Transverse colon (tissue), 4 donors: ENCODE data around the gene MTARC2. TPM values are rescaled to one million over a fixed set of nuclear protein-coding genes. Genes with fewer than 3 reads are reported as not detected.
A peak's percentile ranks its signal among the peaks of the same experiment; 100 is the strongest.

Experiments
- DNase-seq: peaks from one replicate; pipeline ENCODE4 v3.0.0-alpha.2; 2019
- H3K27ac ChIP-seq, 4 donors: fragments of 200-600 bp; sonication (generic); 2 replicates each; pipeline ENCODE4 v1.5.1; 2016 to 2018; ENCODE audit warnings: inconsistent platforms in 4 of 4
- H3K27me3 ChIP-seq: fragments of 200-600 bp; sonication (generic); 2 replicates; pipeline ENCODE4 v1.5.1; 2017; ENCODE audit warnings: inconsistent platforms
- H3K36me3 ChIP-seq, 4 donors: fragments of 200-600 bp; sonication (generic); 2 replicates each; pipeline ENCODE4 v1.5.1; 2017 to 2019; ENCODE audit warnings: inconsistent platforms in 4 of 4
- H3K4me1 ChIP-seq, 4 donors: fragments of 200-600 bp; sonication (generic); 2 replicates each; pipeline ENCODE4 v1.5.1; 2017 to 2020; ENCODE audit warnings: inconsistent platforms in 4 of 4
- H3K4me3 ChIP-seq, 4 donors: fragments of 200-600 bp; sonication (generic); 1 replicate in 1 of 4; 2 replicates in 3 of 4; pipeline versions ENCODE4 v1.5.1 to v1.6.1; 2017 to 2019; ENCODE audit warnings: inconsistent platforms in 4 of 4
- H3K9me3 ChIP-seq, 2 donors: fragments of 200-600 bp; sonication (generic); 2 replicates each; pipeline ENCODE4 v1.5.1; 2017 to 2019; ENCODE audit warnings: inconsistent platforms in 2 of 2
- EP300 ChIP-seq: sonication (generic); formaldehyde crosslinking; IDR thresholded peaks from one replicate; pipeline ENCODE4 v1.6.1; 2017; ENCODE audit warnings: antibody characterized with exemption, low read depth
- POLR2A ChIP-seq: fragments of 450-650 bp; IDR thresholded peaks from one replicate; pipeline ENCODE4 v1.6.1; 2016; ENCODE audit warnings: antibody characterized with exemption, mild to moderate bottlenecking, moderate library complexity
- POLR2AphosphoS5 ChIP-seq, 3 donors: sonication (generic); formaldehyde crosslinking; IDR thresholded peaks; one replicate each; pipeline ENCODE4 v1.6.1; 2016; ENCODE audit warnings: antibody characterized with exemption in 3 of 3
- WGBS, 2 donors: methylation state at CpG; one replicate each; pipeline ENCODE4 v1.1.5; 2018; ENCODE audit warnings: low coverage in 1 of 2; 5-methylcytosine and 5-hydroxymethylcytosine counted together
- in situ Hi-C, 4 donors: fragments of 200-750 bp; cut with MboI; loops; one replicate each; pipeline versions ENCODE4 v1.15.0 to v1.15.1; 2017; ENCODE audit warnings: low sequenced_read_pairs in 3 of 4, low pct_ligation_motif_present in 1 of 4, low pct_unique_long_range_greater_than_20kb in 1 of 4
- intact Hi-C: fragments of 100-400 bp; cut with DNase I; formaldehyde crosslinking; loops from one replicate; pipeline ENCODE4 v1.15.1; 2023; ENCODE audit warnings: low total_unique reads
- total RNA-seq, 4 donors: library from RNA; depleted of rRNA; stranded (reverse); fragments of >200 nt; gene quantifications; one replicate each; pipeline ENCODE4 v1.1.0, GENCODE V29; 2016
- TF ChIP-seq, protein P1 (sequence below), 5 experiments: fragments of 200-600 bp in 3 of 5; fragments of 450-650 bp in 2 of 5; sonication (generic) in 3 of 5; IDR thresholded peaks; 1 replicate in 2 of 5; 2 replicates in 3 of 5; pipeline ENCODE4 v1.5.1; 2016 to 2017; ENCODE audit warnings: antibody characterized with exemption in 5 of 5, inconsistent platforms in 3 of 5, mild to moderate bottlenecking in 2 of 5, moderate library complexity in 1 of 5

The MTARC2 gene
- total RNA-seq, 4 donors from 2014 or later, result 28.4 to 199 (median 41.7) TPM

DNA sequence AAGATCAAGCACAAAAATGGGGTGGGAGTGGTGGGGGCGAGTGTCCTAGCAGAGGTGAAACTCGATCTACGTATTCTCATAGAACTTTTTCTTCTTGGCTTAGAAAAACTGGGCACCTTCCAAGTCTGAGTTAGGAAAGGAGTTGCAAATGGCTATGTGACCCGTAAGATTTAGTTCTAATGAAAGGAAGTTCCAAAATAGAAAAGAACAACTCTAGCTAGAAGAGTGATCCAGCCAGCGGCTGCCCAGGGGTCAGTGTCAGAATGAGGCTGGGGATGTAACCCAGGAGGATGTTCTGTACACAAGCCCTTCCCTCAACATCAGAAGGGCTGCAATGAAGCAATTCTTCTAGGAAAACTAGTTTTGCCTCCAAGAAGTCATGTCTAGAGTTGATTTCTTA is 43.8 kb downstream of the MTARC2 start:
- Histone ChIP-seq H3K27ac (peak overlapping the region; percentile 45 to 58 (median 51)), H3K4me3 (no peak overlapping the region), H3K27me3 (no peaks in the 10 kb centered on the region), H3K36me3 (no peaks in the 10 kb centered on the region), H3K9me3 (no peaks in the 10 kb centered on the region), H3K4me1 (peaks cover 7 to 56% (median 27%) of the 10 kb centered on the region in 4 donors)
- no peak for DNase-seq
- TF ChIP-seq, protein P1, sequence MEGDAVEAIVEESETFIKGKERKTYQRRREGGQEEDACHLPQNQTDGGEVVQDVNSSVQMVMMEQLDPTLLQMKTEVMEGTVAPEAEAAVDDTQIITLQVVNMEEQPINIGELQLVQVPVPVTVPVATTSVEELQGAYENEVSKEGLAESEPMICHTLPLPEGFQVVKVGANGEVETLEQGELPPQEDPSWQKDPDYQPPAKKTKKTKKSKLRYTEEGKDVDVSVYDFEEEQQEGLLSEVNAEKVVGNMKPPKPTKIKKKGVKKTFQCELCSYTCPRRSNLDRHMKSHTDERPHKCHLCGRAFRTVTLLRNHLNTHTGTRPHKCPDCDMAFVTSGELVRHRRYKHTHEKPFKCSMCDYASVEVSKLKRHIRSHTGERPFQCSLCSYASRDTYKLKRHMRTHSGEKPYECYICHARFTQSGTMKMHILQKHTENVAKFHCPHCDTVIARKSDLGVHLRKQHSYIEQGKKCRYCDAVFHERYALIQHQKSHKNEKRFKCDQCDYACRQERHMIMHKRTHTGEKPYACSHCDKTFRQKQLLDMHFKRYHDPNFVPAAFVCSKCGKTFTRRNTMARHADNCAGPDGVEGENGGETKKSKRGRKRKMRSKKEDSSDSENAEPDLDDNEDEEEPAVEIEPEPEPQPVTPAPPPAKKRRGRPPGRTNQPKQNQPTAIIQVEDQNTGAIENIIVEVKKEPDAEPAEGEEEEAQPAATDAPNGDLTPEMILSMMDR (IDR thresholded peaks at IDR 0.05), result no peak
- TF ChIP-seq POLR2A (no peak), EP300 (no peak), POLR2AphosphoS5 (IDR thresholded peaks at IDR 0.05) (no peak)
- WGBS, 2 donors, result 70 to 78% methylated on average over 4 to 5 of the region's 5 CpGs
- intact Hi-C loops (no loop called here), in situ Hi-C loops (loop anchor here in 3 of 4 donors (25.0 kb wide), 2 partner anchors 105 to 505 kb away; partner anchors contain the start of gene C1orf115 (in 1 of the 3))

DNA sequence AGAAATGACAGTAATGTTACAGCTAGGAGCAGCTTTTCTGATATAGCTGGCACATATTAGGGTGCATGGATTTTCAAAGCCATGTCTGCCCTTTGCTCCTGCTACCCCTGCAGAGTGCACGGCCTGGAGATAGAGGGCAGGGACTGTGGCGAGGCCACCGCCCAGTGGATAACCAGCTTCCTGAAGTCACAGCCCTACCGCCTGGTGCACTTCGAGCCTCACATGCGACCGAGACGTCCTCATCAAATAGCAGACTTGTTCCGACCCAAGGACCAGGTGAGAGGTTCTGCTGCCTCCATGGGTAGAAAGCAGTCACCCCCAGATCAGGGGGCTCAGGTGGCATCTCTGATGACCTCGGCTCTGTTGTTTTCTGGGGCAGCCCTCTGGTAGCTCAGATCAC is 48.4 kb downstream of the MTARC2 start:
- Histone ChIP-seq H3K36me3 (no peaks in the 10 kb centered on the region), H3K27ac (peak overlapping the region in 3 of 4 donors; percentile 28 to 63 (median 37)), H3K27me3 (no peaks in the 10 kb centered on the region), H3K4me3 (no peak overlapping the region), H3K4me1 (peaks cover 0 to 20% (median 6%) of the 10 kb centered on the region in 4 donors), H3K9me3 (no peaks in the 10 kb centered on the region)
- TF ChIP-seq POLR2A (no peak), EP300 (no peak), POLR2AphosphoS5 (IDR thresholded peaks at IDR 0.05) (no peak)
- TF ChIP-seq, protein P1 (IDR thresholded peaks at IDR 0.05), result no peak
- DNase-seq, result no peak
- in situ Hi-C loops, result loop anchor here in 3 of 4 donors (25.0 kb wide), 2 partner anchors 109 to 509 kb away; partner anchors contain the start of gene C1orf115 (in 1 of the 3)
- 79 to 85% methylated on average over 10 of the region's 10 CpGs for WGBS, 2 donors
- intact Hi-C loops, result no loop called here

- TF ChIP-seq POLR2AphosphoS5 (IDR thresholded peaks at IDR 0.05), result no peak
- TF ChIP-seq EP300, result no peak
- TF ChIP-seq, protein P1 (IDR thresholded peaks at IDR 0.05), result no peak
- TF ChIP-seq POLR2A, result no peak
- in situ Hi-C loops, result loop anchor here in 3 of 4 donors (25.0 kb wide), 2 partner anchors 110 to 510 kb away; partner anchors contain the start of gene C1orf115 (in 1 of the 3)
- Histone ChIP-seq H3K4me1 (peaks cover 0 to 15% (median 5%) of the 10 kb centered on the region in 4 donors), H3K27me3 (no peaks in the 10 kb centered on the region), H3K36me3 (no peaks in the 10 kb centered on the region), H3K4me3 (no peak overlapping the region), H3K9me3 (no peaks in the 10 kb centered on the region), H3K27ac (peak overlapping the region in 3 of 4 donors; percentile 28 to 63 (median 37))
- DNase-seq, result no peak
- intact Hi-C loops, result no loop called here
These were observed 48.9 kb downstream of the MTARC2 start for GRCh38 chr1:220797044-220797443.

GRCh38 chr1:220797553-220797952 is 49.4 kb downstream of the MTARC2 start:
- in situ Hi-C loops (loop anchor here in 3 of 4 donors (25.0 kb wide), 2 partner anchors 110 to 510 kb away; partner anchors contain the start of gene C1orf115 (in 1 of the 3)), intact Hi-C loops (no loop called here)
- no peak for DNase-seq

More at GRCh38 chr1:220797553-220797952, 49.4 kb downstream of the MTARC2 start:
- Histone ChIP-seq H3K4me3 (no peak overlapping the region), H3K27me3 (no peaks in the 10 kb centered on the region), H3K27ac (peak overlapping the region in 3 of 4 donors; percentile 22 to 63 (median 28)), H3K4me1 (peaks cover 0 to 17% (median 5%) of the 10 kb centered on the region in 4 donors), H3K36me3 (no peaks in the 10 kb centered on the region), H3K9me3 (no peaks in the 10 kb centered on the region)
- TF ChIP-seq, protein P1 (IDR thresholded peaks at IDR 0.05), result no peak
- TF ChIP-seq POLR2A, result no peak
- TF ChIP-seq EP300, result no peak
- no peak for TF ChIP-seq POLR2AphosphoS5 (IDR thresholded peaks at IDR 0.05)
- WGBS, 2 donors, result 78 to 79% methylated on average over 3 of the region's 3 CpGs
